WTC11 (cell line): Measurements from ENCODE around the gene SGK2. TPM values are rescaled to one million over a fixed set of nuclear protein-coding genes. Genes with fewer than 3 reads are reported as not detected.

Experiments used
- ATAC-seq: fragments of 200-7000 bp; cut with Tn5 transposase; 2 replicates; pipeline ENCODE4 v1.10.0; 2021; ENCODE audit warnings: mild to moderate bottlenecking, moderate library complexity
- CTCF ChIA-PET: fragments of 300-600 bp; sonication (Branson Sonifier 250); formaldehyde crosslinking; loops from one replicate; lab custom pipeline; 2021; ENCODE audit warnings: antibody characterized with exemption; lab: Charles Lee
- POLR2A ChIA-PET: fragments of 350-600 bp; sonication (Branson Sonifier 250); formaldehyde crosslinking; loops from one replicate; lab custom pipeline; 2021; ENCODE audit warnings: antibody characterized with exemption; lab: Charles Lee
- DNase-seq: peaks from one replicate; pipeline ENCODE4 v3.0.0; 2021; ENCODE audit warnings: low spot score
- H3K27ac Mint-ChIP-seq: 2 replicates; pipeline ENCODE4 v1.8.0; 2021; ENCODE audit warnings: mixed read lengths
- H3K27me3 Mint-ChIP-seq: 2 replicates; pipeline ENCODE4 v1.8.0; 2021; ENCODE audit warnings: low read depth, mild to moderate bottlenecking, moderate library complexity, mixed read lengths
- H3K36me3 Mint-ChIP-seq: 2 replicates; pipeline ENCODE4 v1.8.0; 2021; ENCODE audit warnings: mixed read lengths
- H3K4me1 Mint-ChIP-seq: 2 replicates; pipeline ENCODE4 v1.8.0; 2022; ENCODE audit warnings: mixed read lengths
- H3K4me3 Mint-ChIP-seq: 2 replicates; pipeline ENCODE4 v1.8.0; 2021; ENCODE audit warnings: mild to moderate bottlenecking, moderate library complexity, mixed read lengths
- H3K9me3 Mint-ChIP-seq: 2 replicates; pipeline ENCODE4 v1.8.0; 2021; ENCODE audit warnings: mixed read lengths
- AR ChIP-seq: fragments of 250-450 bp; sonication (Bioruptor Pico); IDR thresholded peaks from 2 replicates; pipeline ENCODE4 v1.9.0; 2021; ENCODE audit warnings: mild to moderate bottlenecking
- CREM ChIP-seq: sonication (generic); formaldehyde crosslinking; IDR thresholded peaks from 2 replicates; pipeline ENCODE4 v1.8.1; 2022; ENCODE audit warnings: mild to moderate bottlenecking, missing genetic modification reagents, moderate library complexity
- E2F5 ChIP-seq: sonication (generic); formaldehyde crosslinking; IDR thresholded peaks from 2 replicates; pipeline ENCODE4 v1.8.1; 2022; ENCODE audit warnings: mild to moderate bottlenecking, moderate library complexity, missing genetic modification reagents
- FOXK1 ChIP-seq: sonication (generic); formaldehyde crosslinking; IDR thresholded peaks from 2 replicates; pipeline ENCODE4 v1.8.0; 2022; ENCODE audit warnings: mild to moderate bottlenecking, moderate library complexity, missing genetic modification reagents
- NFE2L1 ChIP-seq: sonication (generic); formaldehyde crosslinking; IDR thresholded peaks from 2 replicates; pipeline ENCODE4 v1.8.1; 2023; ENCODE audit warnings: missing genetic modification reagents
- SOX15 ChIP-seq: fragments of 250-450 bp; sonication (Bioruptor Pico); IDR thresholded peaks from 2 replicates; pipeline ENCODE4 v1.9.0; 2021; ENCODE audit warnings: mild to moderate bottlenecking
- TCF7 ChIP-seq: sonication (generic); formaldehyde crosslinking; IDR thresholded peaks from 2 replicates; pipeline ENCODE4 v1.8.0; 2022; ENCODE audit warnings: mild to moderate bottlenecking, low read depth, missing genetic modification reagents, moderate library complexity
- TP53 ChIP-seq: sonication (generic); formaldehyde crosslinking; IDR thresholded peaks from 2 replicates; pipeline ENCODE4 v1.8.1; 2023; ENCODE audit warnings: mild to moderate bottlenecking, missing genetic modification reagents
- ZNF232 ChIP-seq: sonication (generic); formaldehyde crosslinking; IDR thresholded peaks from 2 replicates; pipeline ENCODE4 v1.8.0; 2022; ENCODE audit warnings: mild to moderate bottlenecking, missing genetic modification reagents
- ZNF317 ChIP-seq: sonication (generic); formaldehyde crosslinking; IDR thresholded peaks from 2 replicates; pipeline ENCODE4 v1.8.1; 2023; ENCODE audit warnings: low read depth, mild to moderate bottlenecking, moderate library complexity, missing genetic modification reagents, borderline replicate concordance
- ZNF671 ChIP-seq: fragments of 250-450 bp; sonication (Bioruptor Pico); IDR thresholded peaks from 2 replicates; pipeline ENCODE4 v1.8.0; 2021; ENCODE audit warnings: mild to moderate bottlenecking
- ZSCAN18 ChIP-seq: fragments of 250-450 bp; sonication (Bioruptor Pico); IDR thresholded peaks from 2 replicates; pipeline ENCODE4 v2.1.2; 2022; ENCODE audit warnings: mild to moderate bottlenecking, moderate library complexity
- total RNA-seq: library from RNA; stranded (reverse); gene quantifications from 3 replicates; pipeline ENCODE4 v1.2.3, GENCODE V29; 2021

The SGK2 gene
- total RNA-seq, 1 experiment from 2014 or later, result 0.74 TPM

GRCh38 chr20:43549416-43550065 is 9.3 kb upstream of the SGK2 start (continued):
- TF ChIP-seq ZSCAN18 (CRISPR knock-in tag) (no peak), CREM (CRISPR knock-in tag) (no peak), NFE2L1 (CRISPR knock-in tag) (no peak)

GRCh38 chr20:43550456-43550855 is 8.4 kb upstream of the SGK2 start:
- CTCF ChIA-PET, result interaction anchor here (2.3 kb wide), 1 partner anchor 12 kb away, joined by 13 read pairs; no protein-coding TSS in a partner anchor
- no peak overlapping the region for H3K4me3 Mint-ChIP-seq
- TF ChIP-seq ZNF232 (CRISPR knock-in tag) (no peak), SOX15 (CRISPR knock-in tag) (no peak)
- TF ChIP-seq, all 79 proteins: peak for 0
- POLR2A ChIA-PET, result no interaction called here
- peaks cover 31% of the 10 kb centered on the region for H3K36me3 Mint-ChIP-seq
- no peak overlapping the region for H3K27ac Mint-ChIP-seq
- H3K4me1 Mint-ChIP-seq, result peaks cover 5% of the 10 kb centered on the region
- no peak for ATAC-seq
- peaks cover 19% of the 10 kb centered on the region for H3K9me3 Mint-ChIP-seq
- DNase-seq, result no peak
- peaks cover 3% of the 10 kb centered on the region; the same call in 1 of the 2 replicates for H3K27me3 Mint-ChIP-seq

- ChIA-PET POLR2A (no interaction called here), CTCF (no interaction called here)
Observed at GRCh38 chr20:43554369-43554768, 4.5 kb upstream of the SGK2 start.

More at GRCh38 chr20:43554369-43554768, 4.5 kb upstream of the SGK2 start:
- no peaks in the 10 kb centered on the region for H3K9me3 Mint-ChIP-seq
- ATAC-seq (no peak), DNase-seq (no peak)
- peaks cover 8% of the 10 kb centered on the region for H3K4me1 Mint-ChIP-seq
- H3K27me3 Mint-ChIP-seq, result no peaks in the 10 kb centered on the region
- TF ChIP-seq ZNF317 (CRISPR knock-in tag) (no peak), ZNF671 (no peak), TP53 (no peak), AR (CRISPR knock-in tag) (no peak), TCF7 (CRISPR knock-in tag) (no peak), E2F5 (CRISPR knock-in tag) (no peak), SOX15 (CRISPR knock-in tag) (no peak), FOXK1 (no peak)
- H3K4me3 Mint-ChIP-seq, result no peak overlapping the region
- H3K36me3 Mint-ChIP-seq, result no peaks in the 10 kb centered on the region
- H3K27ac Mint-ChIP-seq, result no peak overlapping the region
